Fibroblast of peridontal ligament (primary cell): ENCODE data around the gene RP9.

Experiments used
- DNase-seq: peaks from one replicate; pipeline ENCODE4 v3.0.0-alpha.2; 2010; ENCODE audit errors: extremely low read depth

The RP9 gene

GRCh38 chr7:33109005-33109757, at the start of gene RP9:
Gene RP9 (minus strand): TSS chr7:33109404. CDS start chr7:33109372, 32 bp downstream.
- no peak for DNase-seq

GRCh38 chr7:33157781-33158180, 48.6 kb upstream of the RP9 start:
- peak; percentile 93 for DNase-seq

GRCh38 chr7:33157311-33157710, 48.1 kb upstream of the RP9 start:
- peak; percentile 96 for DNase-seq

GRCh38 chr7:33156441-33156840, 47.2 kb upstream of the RP9 start:
- DNase-seq: peak; percentile 78

GRCh38 chr7:33155811-33156210, 46.6 kb upstream of the RP9 start:
- DNase-seq: peak; percentile 99

GRCh38 chr7:33152087-33152486, 42.9 kb upstream of the RP9 start:
- no peak for DNase-seq

GRCh38 chr7:33145156-33145555, 36.0 kb upstream of the RP9 start:
- no peak for DNase-seq

- DNase-seq: peak; percentile 48
Measured at GRCh38 chr7:33143996-33144718, 35.0 kb upstream of the RP9 start.

- DNase-seq: no peak
Measured at GRCh38 chr7:33142585-33142984, 33.4 kb upstream of the RP9 start.

GRCh38 chr7:33137103-33137502, 27.9 kb upstream of the RP9 start:
- DNase-seq: no peak

GRCh38 chr7:33130184-33130583, 21.0 kb upstream of the RP9 start:
- peak; percentile 30 for DNase-seq

GRCh38 chr7:33129806-33130153, 20.6 kb upstream of the RP9 start:
- no peak for DNase-seq

- DNase-seq: peak; percentile 95
Measured at GRCh38 chr7:33128990-33129805, 20.0 kb upstream of the RP9 start, which contains the start of gene BBS9. Gene BBS9 (plus strand): TSS chr7:33129564. CDS start chr7:33146253, 16,689 bp downstream.

- no peak for DNase-seq
Measured at GRCh38 chr7:33128631-33128989, 19.4 kb upstream of the RP9 start.

- DNase-seq: no peak
Measured at GRCh38 chr7:33127085-33127484, 17.9 kb upstream of the RP9 start.

GRCh38 chr7:33118383-33118782, 9.2 kb upstream of the RP9 start:
- no peak for DNase-seq

- DNase-seq: no peak
Measured at GRCh38 chr7:33114976-33115375, 5.8 kb upstream of the RP9 start.

- no peak for DNase-seq
Measured at GRCh38 chr7:33111614-33112013, 2.4 kb upstream of the RP9 start.

GRCh38 chr7:33109758-33110238, 594 bp upstream of the RP9 start:
- peak; percentile 51 for DNase-seq

- no peak for DNase-seq
Measured at GRCh38 chr7:33108554-33109004, 625 bp downstream of the RP9 start.

- peak; percentile 68 for DNase-seq
Measured at GRCh38 chr7:33107136-33108066, 1.8 kb downstream of the RP9 start.
